Neural cell (in vitro differentiated cells): ENCODE data around the gene TNIP2. TPM values are rescaled to one million over a fixed set of nuclear protein-coding genes. Genes with fewer than 3 reads are reported as not detected.

Experiments
- H2AFZ ChIP-seq: fragments of 200-600, 300-800 bp; sonication (generic), shearing (Covaris generic); 2 replicates; pipeline ENCODE4 v1.6.0; 2014; ENCODE audit warnings: low read depth, mild to moderate bottlenecking, antibody characterized with exemption, low read length, moderate library complexity
- H3F3A ChIP-seq: fragments of 200-600 bp; shearing (Covaris generic); 2 replicates; pipeline ENCODE4 v1.6.1; 2016; ENCODE audit warnings: mild to moderate bottlenecking, moderate library complexity, mixed read lengths, antibody characterized with exemption, low read length; ENCODE audit not compliant: insufficient read depth, poor library complexity, severe bottlenecking
- H3K27ac ChIP-seq: fragments of 200-600, 300-800 bp; sonication (generic), shearing (Covaris generic); 2 replicates; pipeline ENCODE4 v1.5.1; 2014; ENCODE audit warnings: mild to moderate bottlenecking, low read length, moderate library complexity
- H3K27me3 ChIP-seq: fragments of 300-800, 200-600 bp; sonication (generic), shearing (Covaris generic); 2 replicates; pipeline ENCODE4 v1.6.0; 2014; ENCODE audit warnings: mild to moderate bottlenecking, low read depth, low read length, moderate library complexity; ENCODE audit not compliant: insufficient read depth
- H3K36me3 ChIP-seq: fragments of 300-800, 200-600 bp; sonication (generic), shearing (Covaris generic); 2 replicates; pipeline ENCODE4 v1.5.1; 2014; ENCODE audit warnings: mild to moderate bottlenecking, antibody characterized with exemption, low read length, moderate library complexity; ENCODE audit not compliant: insufficient read depth
- H3K4me2 ChIP-seq: fragments of 300-800, 200-600 bp; sonication (generic), shearing (Covaris generic); 2 replicates; pipeline ENCODE4 v1.6.0; 2014; ENCODE audit warnings: mild to moderate bottlenecking, low read length
- H3K4me3 ChIP-seq: fragments of 300-800, 200-600 bp; sonication (generic), shearing (Covaris generic); 2 replicates; pipeline ENCODE4 v1.5.1; 2014; ENCODE audit warnings: mild to moderate bottlenecking, low read length, moderate library complexity
- H3K79me2 ChIP-seq: fragments of 200-600 bp; shearing (Covaris generic); replicated peaks from 2 replicates; pipeline ENCODE4 v1.6.0; 2014; ENCODE audit warnings: mild to moderate bottlenecking, low read length, moderate library complexity; ENCODE audit not compliant: insufficient read depth
- H3K9ac ChIP-seq: fragments of 300-800, 200-600 bp; sonication (generic), shearing (Covaris generic); 2 replicates; pipeline ENCODE4 v1.6.1; 2016; ENCODE audit warnings: mild to moderate bottlenecking, low read length, mixed read lengths
- H3K9me2 ChIP-seq: fragments of 200-600 bp; shearing (Covaris generic); 2 replicates; pipeline ENCODE4 v1.6.1; 2016; ENCODE audit warnings: mild to moderate bottlenecking, low read length, mixed read lengths; ENCODE audit not compliant: insufficient read depth
- H3K9me3 ChIP-seq: fragments of 200-600, 300-800 bp; sonication (generic), shearing (Covaris generic); 2 replicates; pipeline ENCODE4 v1.6.1; 2016; ENCODE audit warnings: mild to moderate bottlenecking, mixed run types, low read length, moderate library complexity, mixed read lengths
- H4K20me1 ChIP-seq: fragments of 200-600 bp; shearing (Covaris generic); 2 replicates; pipeline ENCODE4 v1.6.1; 2016; ENCODE audit warnings: mild to moderate bottlenecking, mixed run types; ENCODE audit not compliant: insufficient read depth
- CTCF ChIP-seq: fragments of 450-650 bp; IDR thresholded peaks from 2 replicates; pipeline ENCODE4 v1.5.1; 2014; ENCODE audit warnings: antibody characterized with exemption, mild to moderate bottlenecking, moderate library complexity; ENCODE audit not compliant: poor library complexity, severe bottlenecking
- EP300 ChIP-seq: fragments of 450-650 bp; conservative IDR thresholded peaks from 2 replicates; pipeline ENCODE4 v1.6.1; 2014; ENCODE audit warnings: antibody characterized with exemption, mild to moderate bottlenecking, moderate library complexity; ENCODE audit not compliant: poor library complexity, severe bottlenecking
- EZH2 ChIP-seq: fragments of 200-600, 300-800 bp; shearing (Covaris generic), sonication (generic); IDR thresholded peaks from 2 replicates; pipeline ENCODE4 v1.6.1; 2014; ENCODE audit warnings: antibody characterized with exemption, low read length, borderline replicate concordance, mild to moderate bottlenecking; ENCODE audit not compliant: insufficient read depth, poor library complexity, severe bottlenecking
- MXI1 ChIP-seq: fragments of 450-650 bp; conservative IDR thresholded peaks from 2 replicates; pipeline ENCODE4 v1.6.1; 2014; ENCODE audit warnings: antibody characterized with exemption, mild to moderate bottlenecking; ENCODE audit not compliant: poor library complexity, severe bottlenecking
- POLR2AphosphoS5 ChIP-seq: IDR thresholded peaks from 2 replicates; pipeline ENCODE4 v1.6.1; 2012
- RAD21 ChIP-seq: fragments of 450-650 bp; conservative IDR thresholded peaks from 2 replicates; pipeline ENCODE4 v1.6.1; 2014; ENCODE audit warnings: antibody characterized with exemption, mild to moderate bottlenecking, moderate library complexity
- REST ChIP-seq: IDR thresholded peaks from 2 replicates; pipeline ENCODE4 v1.6.1; 2012; ENCODE audit warnings: borderline replicate concordance
- SMC3 ChIP-seq: fragments of 450-650 bp; conservative IDR thresholded peaks from 2 replicates; pipeline ENCODE4 v1.6.1; 2014; ENCODE audit warnings: antibody characterized with exemption, mild to moderate bottlenecking, moderate library complexity; ENCODE audit not compliant: poor library complexity
- TAF1 ChIP-seq: IDR thresholded peaks from 2 replicates; pipeline ENCODE4 v1.6.1; 2012; ENCODE audit warnings: low read depth
- polyA plus RNA-seq: library from polyadenylated mRNA; depleted of rRNA; stranded (reverse); fragments of >200 nt; gene quantifications from 2 replicates; pipeline ENCODE4 v1.2.3, GENCODE V29; 2014

The TNIP2 gene
- polyA plus RNA-seq, 1 donor from 2014 or later, result 13.0 TPM

GRCh38 chr4:2771264-2771663 is 15.1 kb upstream of the TNIP2 start:
- Histone ChIP-seq H3F3A (no peaks in the 10 kb centered on the region), H2AFZ (no peak overlapping the region), H3K9ac (no peak overlapping the region), H3K27ac (no peak overlapping the region), H3K4me3 (no peak overlapping the region), H4K20me1 (no peaks in the 10 kb centered on the region), H3K27me3 (no peaks in the 10 kb centered on the region), H3K79me2 (no peaks in the 10 kb centered on the region), H3K9me3 (no peaks in the 10 kb centered on the region), H3K4me2 (no peak overlapping the region), H3K36me3 (no peaks in the 10 kb centered on the region), H3K9me2 (no peaks in the 10 kb centered on the region)
- TF ChIP-seq EP300 (no peak), POLR2AphosphoS5 (no peak), RAD21 (no peak), EZH2 (no peak), MXI1 (no peak), CTCF (no peak), TAF1 (no peak), SMC3 (no peak), REST (no peak)

- TF ChIP-seq CTCF, result no peak
- no peak for TF ChIP-seq TAF1
- no peak for TF ChIP-seq POLR2AphosphoS5
- no peak for TF ChIP-seq SMC3
- TF ChIP-seq EP300, result no peak
- TF ChIP-seq MXI1, result no peak
- TF ChIP-seq RAD21, result no peak
- no peak for TF ChIP-seq EZH2
- TF ChIP-seq REST, result no peak
- Histone ChIP-seq H3K9me2 (no peaks in the 10 kb centered on the region), H3K79me2 (no peaks in the 10 kb centered on the region), H3F3A (no peaks in the 10 kb centered on the region), H3K4me3 (no peak overlapping the region), H3K9ac (no peak overlapping the region), H3K4me2 (no peak overlapping the region), H3K27ac (no peak overlapping the region), H4K20me1 (no peaks in the 10 kb centered on the region), H3K9me3 (no peaks in the 10 kb centered on the region), H2AFZ (no peak overlapping the region), H3K36me3 (no peaks in the 10 kb centered on the region), H3K27me3 (no peaks in the 10 kb centered on the region)
These were observed 12.8 kb upstream of the TNIP2 start for GRCh38 chr4:2768921-2769336.
